Glomerular visceral epithelial cell (primary cell): ENCODE data around the gene FBN2.

Source experiments
- DNase-seq: peaks from one replicate; pipeline ENCODE4 v3.0.0-alpha.2; 2016; ENCODE audit errors: extremely low spot score

Gene FBN2

DNA sequence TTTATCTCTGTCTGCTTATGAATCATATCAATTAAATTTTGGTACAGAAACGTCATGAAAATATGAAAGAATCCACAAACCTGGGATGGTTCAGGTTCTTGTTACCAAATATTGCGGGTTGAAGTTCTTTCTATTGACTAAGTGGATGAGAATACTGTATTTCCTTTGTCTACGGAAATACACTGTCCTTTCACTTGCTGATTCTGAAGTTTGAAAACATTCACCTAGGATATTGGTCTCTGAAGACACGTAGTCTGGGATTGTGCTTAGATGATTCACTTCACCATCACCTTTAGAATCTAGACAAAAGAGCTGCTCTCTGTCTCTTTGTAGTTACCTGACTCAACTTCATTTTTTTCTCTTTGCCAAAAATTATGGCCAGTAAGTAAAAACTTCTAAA lies 222.4 kb downstream of the FBN2 start:
- DNase-seq = no peak

DNA sequence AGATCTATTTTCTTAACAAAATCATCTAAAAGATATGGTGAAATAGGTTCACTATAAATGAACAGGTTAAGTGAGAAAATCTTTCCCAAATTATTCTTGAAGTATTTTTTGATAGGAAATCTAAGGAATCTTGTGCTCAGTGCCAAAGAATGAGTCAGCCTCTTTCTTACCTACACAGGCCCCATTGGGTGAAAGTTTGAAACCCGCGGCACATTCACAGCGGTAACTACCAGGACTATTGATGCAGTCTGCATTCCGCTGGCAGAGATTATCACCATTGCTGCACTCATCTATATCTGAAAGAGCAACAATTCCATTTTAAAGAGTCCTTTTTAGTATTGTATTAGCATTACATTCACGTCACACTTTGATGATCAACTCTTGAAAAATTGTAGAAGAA lies 232.7 kb downstream of the FBN2 start:
- DNase-seq = no peak

DNA sequence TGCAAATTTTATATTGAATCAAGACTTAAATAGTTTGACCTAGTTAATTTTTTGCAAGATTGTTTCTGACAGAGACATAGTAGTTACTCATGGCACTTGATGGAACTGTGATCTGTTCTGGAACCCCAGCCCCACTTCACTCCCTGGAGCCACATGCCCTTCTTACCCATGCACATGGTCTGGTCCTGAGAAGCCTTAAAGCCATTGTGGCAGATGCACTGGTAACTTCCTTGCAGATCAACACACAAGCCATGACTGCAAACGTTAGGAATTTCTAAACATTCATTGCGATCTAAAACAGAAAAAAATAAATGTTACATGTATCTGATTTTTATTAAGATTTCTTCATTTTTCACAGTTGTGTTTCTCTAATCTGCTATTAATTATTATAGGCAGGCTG lies 233.3 kb downstream of the FBN2 start:
- DNase-seq = no peak

DNA sequence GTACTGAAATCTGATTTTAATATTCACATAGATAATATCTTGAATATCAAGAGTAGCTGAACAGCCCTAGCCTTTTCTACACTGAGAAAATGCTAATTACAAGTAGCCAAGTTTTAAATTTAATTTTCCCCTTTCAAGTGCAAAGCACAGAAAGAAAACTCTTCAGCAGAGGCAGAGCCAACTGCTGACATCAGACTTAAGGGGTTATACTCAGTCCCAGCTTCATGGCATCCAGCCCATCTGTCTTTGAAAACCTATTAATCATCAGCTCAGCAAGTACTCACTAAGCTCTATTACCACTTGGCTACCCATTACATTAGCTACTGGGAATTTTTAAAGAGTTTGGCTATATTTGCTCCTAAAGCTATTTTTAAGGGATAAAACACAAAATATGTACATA lies 234.0 kb downstream of the FBN2 start:
- DNase-seq = peak; percentile 87

- no peak for DNase-seq
Observed at GRCh38 chr5:128303593-128303992, 234.5 kb downstream of the FBN2 start.

- DNase-seq = no peak
Observed at GRCh38 chr5:128300181-128300580, 237.9 kb downstream of the FBN2 start.

DNA sequence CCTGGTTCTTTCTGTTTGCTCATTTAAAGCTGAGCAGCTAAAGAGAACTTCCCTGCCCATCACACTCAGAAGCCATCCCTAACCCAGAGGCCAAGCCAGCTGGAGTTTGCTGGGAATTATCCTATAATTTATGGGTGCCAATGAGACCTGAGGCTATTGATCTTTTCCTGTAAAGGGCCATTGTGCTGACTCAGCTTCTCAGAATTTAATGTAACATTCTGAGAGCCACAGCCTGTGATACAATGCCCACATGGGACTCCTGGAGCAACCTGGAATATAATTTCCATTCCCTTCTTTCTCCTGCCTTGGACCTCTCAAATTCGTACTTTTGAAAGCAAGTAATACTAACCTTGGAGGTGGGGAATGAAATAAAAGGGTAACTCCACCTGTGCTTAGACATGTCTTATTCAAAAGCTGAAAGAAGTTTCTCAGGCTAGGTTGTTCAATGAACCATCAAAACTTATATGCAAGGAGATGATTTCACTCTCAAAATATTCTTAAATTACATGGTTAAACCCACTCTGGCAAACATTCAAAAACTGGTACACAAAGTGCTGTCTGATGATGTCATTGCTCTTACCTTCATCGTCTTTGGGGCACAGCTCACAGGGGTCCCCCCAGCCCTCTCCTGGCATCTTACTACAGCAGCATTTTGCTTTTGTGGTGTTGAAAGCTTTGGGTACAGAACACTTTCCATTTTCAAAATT lies 247.7 kb downstream of the FBN2 start:
- DNase-seq = peak; percentile 84

DNA sequence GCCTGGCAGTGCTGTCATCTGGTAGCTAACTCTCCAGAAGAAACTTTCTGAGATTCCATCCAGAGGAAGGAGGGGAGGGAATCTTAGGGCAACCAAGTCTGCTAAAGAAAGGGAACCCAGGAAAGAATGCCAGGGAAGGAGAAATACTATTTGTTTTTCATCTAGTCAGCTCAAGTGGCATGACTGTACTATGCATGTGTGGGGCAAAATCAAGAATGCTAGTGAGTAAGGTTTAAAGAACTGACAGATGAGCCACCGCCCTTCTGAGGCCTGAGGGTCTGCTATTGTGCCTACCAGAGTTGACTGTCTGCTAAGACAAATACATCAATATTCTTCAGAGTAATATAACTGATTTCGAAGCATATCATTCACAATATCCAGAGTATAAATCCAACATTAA lies 250.3 kb downstream of the FBN2 start:
- no peak for DNase-seq

- DNase-seq = peak; percentile 81
Observed at GRCh38 chr5:128284236-128284635, 253.8 kb downstream of the FBN2 start.

GRCh38 chr5:128279345-128279744 lies 258.7 kb downstream of the FBN2 start:
- no peak for DNase-seq

- DNase-seq = peak; percentile 48
Observed at GRCh38 chr5:128276537-128277216, 261.4 kb downstream of the FBN2 start.

DNA sequence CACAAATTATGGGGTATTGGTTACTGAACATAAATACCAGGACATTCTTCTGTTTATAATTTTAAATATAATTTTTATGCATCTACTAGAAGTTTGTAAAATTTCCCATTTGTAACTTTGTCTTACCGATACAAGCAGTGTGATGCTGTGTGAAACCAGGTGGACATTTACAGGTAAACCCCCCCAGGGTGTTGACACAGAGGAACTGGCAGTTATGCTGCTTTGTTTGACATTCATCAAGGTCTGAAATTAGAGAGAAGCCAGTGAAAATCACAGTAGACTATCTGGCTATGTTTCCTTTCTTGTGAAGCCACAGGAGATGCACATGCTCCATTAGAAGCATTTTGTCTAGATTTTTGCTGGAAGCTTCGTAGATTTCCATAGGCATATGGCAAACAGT lies 263.6 kb downstream of the FBN2 start:
- no peak for DNase-seq

- DNase-seq = no peak
Observed at GRCh38 chr5:128273736-128274135, 264.3 kb downstream of the FBN2 start.

- peak; percentile 55 for DNase-seq
Observed at GRCh38 chr5:128271859-128272464, 266.1 kb downstream of the FBN2 start.

GRCh38 chr5:128271071-128271470 lies 267.0 kb downstream of the FBN2 start:
- DNase-seq = no peak

GRCh38 chr5:128264564-128265360 lies 273.3 kb downstream of the FBN2 start:
- no peak for DNase-seq

DNA sequence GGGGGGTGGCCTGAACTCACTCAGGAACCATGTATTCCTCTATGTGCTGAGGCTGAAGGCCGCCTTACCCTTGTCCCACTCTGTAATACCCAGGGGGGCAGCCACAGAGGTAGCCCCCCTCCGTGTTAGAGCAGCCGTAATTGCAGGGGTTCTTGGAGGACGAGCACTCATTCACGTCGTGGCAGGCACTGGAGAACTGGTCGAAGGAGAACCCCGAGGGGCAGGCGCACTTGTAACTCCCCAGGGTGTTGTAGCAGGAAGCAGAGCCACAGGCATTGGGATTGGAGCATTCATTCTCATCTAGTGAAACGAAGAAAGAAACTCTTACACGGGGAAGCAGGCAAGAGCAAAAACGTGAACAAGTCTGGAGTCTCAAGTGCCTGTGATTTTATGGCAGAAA lies 274.7 kb downstream of the FBN2 start:
- DNase-seq = no peak

- DNase-seq = no peak
Observed at GRCh38 chr5:128262911-128263310, 275.1 kb downstream of the FBN2 start.

DNA sequence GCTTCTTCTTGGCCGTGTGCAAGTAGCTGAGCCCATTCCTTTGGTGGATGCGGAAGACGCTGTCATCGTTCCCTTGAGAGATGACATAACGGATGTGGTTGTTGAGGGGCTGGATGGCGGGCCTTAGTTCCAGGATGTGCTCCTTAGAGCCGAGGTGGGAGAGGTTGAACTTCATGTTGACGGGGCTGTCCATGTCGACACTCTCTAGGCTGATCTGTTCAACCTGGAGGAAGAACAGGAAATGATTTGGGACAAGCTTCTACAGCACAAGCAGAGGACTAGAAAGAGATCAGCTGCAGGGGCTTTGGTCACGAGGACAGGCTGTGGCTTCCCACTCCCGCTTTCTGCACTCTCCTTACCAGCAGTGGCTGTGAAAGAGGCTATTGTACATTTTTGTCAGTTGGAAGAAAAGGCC lies 278.4 kb downstream of the FBN2 start:
- no peak for DNase-seq

DNA sequence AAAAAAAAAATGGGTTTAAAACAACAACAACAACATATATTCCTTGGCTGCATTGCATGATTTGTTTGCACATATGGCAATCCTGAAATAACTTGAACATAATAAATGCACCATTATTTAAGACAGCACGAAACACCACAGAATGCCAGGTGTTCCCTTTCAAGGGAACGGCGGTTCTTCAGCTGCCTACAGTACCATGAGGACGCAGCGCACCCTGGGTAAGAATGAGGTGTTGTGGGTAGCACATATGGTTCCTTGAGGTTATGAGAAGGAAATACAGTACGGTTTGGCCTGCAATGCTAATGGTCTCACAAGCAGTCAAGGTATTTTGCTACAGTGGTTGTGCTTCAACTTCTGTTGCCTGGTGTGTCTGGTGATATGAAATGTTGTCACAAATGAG lies 279.7 kb downstream of the FBN2 start:
- no peak for DNase-seq

GRCh38 chr5:128257076-128257475 lies 281.0 kb downstream of the FBN2 start:
- DNase-seq = no peak

DNA sequence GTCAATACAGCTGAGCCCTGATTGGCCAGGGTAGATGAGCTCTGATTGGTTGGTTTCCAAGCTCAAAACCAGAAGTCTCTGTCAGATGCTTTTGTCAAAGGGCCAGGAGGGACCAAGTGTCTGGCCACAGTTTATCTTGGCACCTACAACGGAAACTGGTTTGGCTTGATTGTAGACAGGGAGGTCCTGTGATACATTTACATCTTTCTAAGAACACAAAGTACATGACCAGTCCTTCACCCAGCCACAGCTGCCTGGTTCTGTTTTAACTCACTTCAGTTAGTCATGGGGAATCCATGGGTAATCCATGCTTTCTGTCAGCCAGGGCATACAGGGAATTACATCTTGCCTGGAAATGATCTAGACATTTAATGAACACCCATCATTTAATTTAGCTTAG lies 283.3 kb downstream of the FBN2 start:
- no peak for DNase-seq
